Ovary (tissue), 9 donors: ENCODE data around the gene METRNL. TPM values are rescaled to one million over a fixed set of nuclear protein-coding genes. Genes with fewer than 3 reads are reported as not detected.

Experiments
- DNase-seq, 5 donors: peaks; one replicate each; pipeline ENCODE4 v3.0.0-alpha.2; 2019 to 2020
- H3K27ac ChIP-seq, 2 donors: fragments of 200-600 bp; one replicate each; pipeline versions ENCODE4 v1.5.1 to v1.8.0; 2019 to 2022
- H3K27me3 ChIP-seq: fragments of 200-600 bp; one replicate; pipeline ENCODE4 v1.8.0; 2022
- H3K36me3 ChIP-seq: fragments of 200-600 bp; sonication (generic); one replicate; pipeline ENCODE4 v1.5.1; 2019
- H3K4me1 ChIP-seq: one replicate; pipeline ENCODE4 v1.8.1; 2013; ENCODE audit warnings: mild to moderate bottlenecking, moderate library complexity; ENCODE audit not compliant: insufficient read depth
- H3K4me3 ChIP-seq: fragments of 200-600 bp; sonication (generic); one replicate; pipeline ENCODE4 v1.5.1; 2017
- H3K9me3 ChIP-seq, 2 donors: fragments of 200-600 bp in 1 of 2; sonication (generic) in 1 of 2; one replicate each; pipeline versions ENCODE4 v1.5.1 to v1.8.1; 2013 to 2019; ENCODE audit warnings: mild to moderate bottlenecking in 1 of 2, moderate library complexity in 1 of 2
- CTCF ChIP-seq, 3 donors: fragments of 450-650 bp in 2 of 3; fragments of 200-600 bp in 1 of 3; IDR thresholded peaks; one replicate each; pipeline versions ENCODE4 v1.5.1 to v1.8.0; 2016 to 2022; ENCODE audit warnings: antibody characterized with exemption in 3 of 3, mild to moderate bottlenecking in 1 of 3
- EP300 ChIP-seq: sonication (generic); formaldehyde crosslinking; IDR thresholded peaks from one replicate; pipeline ENCODE4 v1.6.1; 2017; ENCODE audit warnings: antibody characterized with exemption
- POLR2A ChIP-seq: fragments of 450-650 bp; IDR thresholded peaks from one replicate; pipeline ENCODE4 v1.6.1; 2017; ENCODE audit warnings: antibody characterized with exemption, mild to moderate bottlenecking, moderate library complexity
- WGBS, 3 donors: extraction: QIAGEN DNeasy Blood & Tissue Kit in 1 of 3; methylation state at CpG; one replicate each; pipeline versions ENCODE4 v1.1.5 to v1.1.7; 2013 to 2017; 5-methylcytosine and 5-hydroxymethylcytosine counted together
- intact Hi-C, 4 donors: fragments of 100-400 bp; cut with DNase I; formaldehyde crosslinking; loops; one replicate each; pipeline versions ENCODE4 v1.11.0 to v1.15.1; 2022 to 2023
- polyA plus RNA-seq, 2 donors: library from polyadenylated mRNA; stranded (reverse); fragments of 200-250 nt in 1 of 2; fragments of 350-450 nt in 1 of 2; fragmentation: Illumina TruSeq in 1 of 2; extraction: RNeasy Lipid Tissue Mini Kit (QIAGEN cat#74804) in 1 of 2; gene quantifications; one replicate each; pipeline ENCODE4 v1.2.3, GENCODE V29; 2013 to 2014
- total RNA-seq, 7 donors: library from RNA; depleted of rRNA in 2 of 7; stranded (reverse); fragments of >200 nt in 2 of 7; fragmentation: NEBNext Ultra II Directional in 3 of 7; extraction: Animal tissue kit (Norgen Biotek cat#: 25700) in 3 of 7; gene quantifications; one replicate each; pipeline versions ENCODE4 v1.1.0 to v1.2.4, GENCODE V29; 2016 to 2023
- donor health status: DM: no; HTN: no; CAD: no; lungs with moderate emphysema.
- donor health status: DM: no; HTN: no; CAD: no.
- donor health status: Bipolar disorder and iron deficiency.
- donor health status: DM: yes; HTN: yes; CAD: no.
- donor health status: DM: no; HTN: no; CAD: no.
- donor health status: DM: yes; HTN: yes; CAD: no.

METRNL gene
- total and polyA plus RNA-seq, 9 donors = 4.3 to 84.3 (median 29.4) TPM

GRCh38 chr17:83070800-83071341 lies 8.5 kb upstream of the METRNL start:
- no peak overlapping the region for H3K4me3 ChIP-seq
- intact Hi-C loops = no loop called here
- no peaks in the 10 kb centered on the region for H3K36me3 ChIP-seq
- DNase-seq = no peak
- no peak overlapping the region for H3K27ac ChIP-seq
- H3K27me3 ChIP-seq = no peaks in the 10 kb centered on the region
- WGBS, 3 donors = 90 to 92% (median 92%) methylated on average over 16 of the region's 16 CpGs
- no peaks in the 10 kb centered on the region for H3K4me1 ChIP-seq
- TF ChIP-seq EP300 (no peak), CTCF (IDR thresholded peaks at IDR 0.05) (no peak), POLR2A (no peak)
- no peaks in the 10 kb centered on the region for H3K9me3 ChIP-seq

- H3K4me3 ChIP-seq = no peak overlapping the region
- H3K27me3 ChIP-seq = no peaks in the 10 kb centered on the region
- intact Hi-C loops = no loop called here
- WGBS, 3 donors = 85 to 90% (median 88%) methylated on average over 12 of the region's 12 CpGs
- no peaks in the 10 kb centered on the region for H3K9me3 ChIP-seq
- no peak overlapping the region for H3K27ac ChIP-seq
- no peaks in the 10 kb centered on the region for H3K36me3 ChIP-seq
- no peaks in the 10 kb centered on the region for H3K4me1 ChIP-seq
- no peak for TF ChIP-seq POLR2A
- TF ChIP-seq CTCF (IDR thresholded peaks at IDR 0.05) = no peak
- no peak for TF ChIP-seq EP300
- no peak for DNase-seq
Observed at GRCh38 chr17:83071365-83071764, 8.0 kb upstream of the METRNL start.

GRCh38 chr17:83071966-83072562 lies 7.3 kb upstream of the METRNL start:
- no peak for DNase-seq
- intact Hi-C loops = no loop called here
- Histone ChIP-seq H3K4me1 (no peaks in the 10 kb centered on the region), H3K27me3 (no peaks in the 10 kb centered on the region), H3K9me3 (no peaks in the 10 kb centered on the region), H3K27ac (no peak overlapping the region), H3K36me3 (no peaks in the 10 kb centered on the region), H3K4me3 (no peak overlapping the region)
- TF ChIP-seq EP300 (no peak), CTCF (IDR thresholded peaks at IDR 0.05) (no peak), POLR2A (no peak)
- 77 to 82% (median 81%) methylated on average over 7 to 10 of the region's 10 CpGs for WGBS, 3 donors

- TF ChIP-seq POLR2A (no peak), CTCF (IDR thresholded peaks at IDR 0.05) (no peak), EP300 (no peak)
- DNase-seq = no peak
- 75 to 89% (median 75%) methylated on average over 13 to 28 of the region's 28 CpGs for WGBS, 3 donors
- Histone ChIP-seq H3K4me1 (peaks cover 3% of the 10 kb centered on the region), H3K36me3 (no peaks in the 10 kb centered on the region), H3K27ac (no peak overlapping the region), H3K9me3 (no peaks in the 10 kb centered on the region), H3K4me3 (no peak overlapping the region), H3K27me3 (no peaks in the 10 kb centered on the region)
- intact Hi-C loops = no loop called here
Observed at GRCh38 chr17:83072600-83073358, 6.6 kb upstream of the METRNL start.
